Ishikawa (cell line): ENCODE measurements around the gene GAS5.

ENCODE experiments used
- CEBPB ChIP-seq: IDR thresholded peaks from 2 replicates; pipeline ENCODE4 v1.6.1; 2012
- CREB1 ChIP-seq: IDR thresholded peaks from 2 replicates; pipeline ENCODE4 v1.6.1; 2012; ENCODE audit warnings: low read depth
- EGR1 ChIP-seq: IDR thresholded peaks from 2 replicates; pipeline ENCODE4 v1.6.1; 2012
- EP300 ChIP-seq: IDR thresholded peaks from 2 replicates; pipeline ENCODE4 v1.6.1; 2012; ENCODE audit warnings: borderline replicate concordance
- FOXM1 ChIP-seq: IDR thresholded peaks from 2 replicates; pipeline ENCODE4 v1.6.1; 2012; ENCODE audit warnings: low read depth, borderline replicate concordance
- MAX ChIP-seq: IDR thresholded peaks from 2 replicates; pipeline ENCODE4 v1.6.1; 2012
- NFIC ChIP-seq: IDR thresholded peaks from 2 replicates; pipeline ENCODE4 v1.6.1; 2012
- RAD21 ChIP-seq: IDR thresholded peaks from 2 replicates; pipeline ENCODE4 v1.6.1; 2012; ENCODE audit warnings: low read depth
- REST ChIP-seq: IDR thresholded peaks from 2 replicates; pipeline ENCODE4 v1.6.1; 2012; ENCODE audit warnings: low read depth, mild to moderate bottlenecking
- TAF1 ChIP-seq: IDR thresholded peaks from 2 replicates; pipeline ENCODE4 v1.6.1; 2012; ENCODE audit warnings: low read depth, mild to moderate bottlenecking
- TCF12 ChIP-seq: IDR thresholded peaks from 2 replicates; pipeline ENCODE4 v1.6.1; 2012; ENCODE audit warnings: low read depth
- TEAD4 ChIP-seq: IDR thresholded peaks from 2 replicates; pipeline ENCODE4 v1.6.1; 2012
- USF1 ChIP-seq: IDR thresholded peaks from 2 replicates; pipeline ENCODE4 v1.6.1; 2012
- YY1 ChIP-seq: IDR thresholded peaks from 2 replicates; pipeline ENCODE4 v1.6.1; 2012; ENCODE audit warnings: low read depth
- ZBTB7A ChIP-seq: IDR thresholded peaks from 2 replicates; pipeline ENCODE4 v1.6.1; 2012; ENCODE audit warnings: low read depth

The GAS5 gene

GRCh38 chr1:173889885-173890284 lies 22.1 kb upstream of the GAS5 start:
- TF ChIP-seq USF1 (no peak), MAX (no peak), FOXM1 (no peak), EGR1 (no peak), TAF1 (no peak), EP300 (no peak), NFIC (no peak), ZBTB7A (no peak), CREB1 (no peak), CEBPB (no peak), REST (no peak), RAD21 (no peak), TCF12 (no peak), TEAD4 (no peak)

- TF ChIP-seq TAF1 (no peak), TCF12 (no peak), CREB1 (no peak), NFIC (no peak), MAX (no peak)
Observed at GRCh38 chr1:173888749-173889148, 21.0 kb upstream of the GAS5 start.

GRCh38 chr1:173887627-173888026 lies 19.8 kb upstream of the GAS5 start:
- TF ChIP-seq RAD21 (no peak), TEAD4 (no peak), USF1 (no peak), TAF1 (no peak), CEBPB (no peak), MAX (no peak), CREB1 (no peak), ZBTB7A (no peak), TCF12 (no peak), EGR1 (no peak), REST (no peak), FOXM1 (no peak), YY1 (no peak), EP300 (no peak), NFIC (no peak)

GRCh38 chr1:173886746-173887611 lies 19.2 kb upstream of the GAS5 start:
- TF ChIP-seq RAD21, result no peak
- no peak for TF ChIP-seq TCF12
- no peak for TF ChIP-seq FOXM1
- no peak for TF ChIP-seq USF1
- no peak for TF ChIP-seq CREB1
- no peak for TF ChIP-seq ZBTB7A
- TF ChIP-seq EP300, result no peak
- TF ChIP-seq TAF1, result no peak
- no peak for TF ChIP-seq EGR1
- no peak for TF ChIP-seq MAX
- TF ChIP-seq CEBPB, result no peak
- no peak for TF ChIP-seq YY1
- no peak for TF ChIP-seq NFIC
- TF ChIP-seq REST, result no peak
